ENCODE measurements around the gene AFG1L.
"Not testable (repeated sequence)": the region's sequence is repeated elsewhere in the genome, so short reads cannot be mapped to it uniquely, and the experiment has no call there.

AFG1L gene

DNA sequence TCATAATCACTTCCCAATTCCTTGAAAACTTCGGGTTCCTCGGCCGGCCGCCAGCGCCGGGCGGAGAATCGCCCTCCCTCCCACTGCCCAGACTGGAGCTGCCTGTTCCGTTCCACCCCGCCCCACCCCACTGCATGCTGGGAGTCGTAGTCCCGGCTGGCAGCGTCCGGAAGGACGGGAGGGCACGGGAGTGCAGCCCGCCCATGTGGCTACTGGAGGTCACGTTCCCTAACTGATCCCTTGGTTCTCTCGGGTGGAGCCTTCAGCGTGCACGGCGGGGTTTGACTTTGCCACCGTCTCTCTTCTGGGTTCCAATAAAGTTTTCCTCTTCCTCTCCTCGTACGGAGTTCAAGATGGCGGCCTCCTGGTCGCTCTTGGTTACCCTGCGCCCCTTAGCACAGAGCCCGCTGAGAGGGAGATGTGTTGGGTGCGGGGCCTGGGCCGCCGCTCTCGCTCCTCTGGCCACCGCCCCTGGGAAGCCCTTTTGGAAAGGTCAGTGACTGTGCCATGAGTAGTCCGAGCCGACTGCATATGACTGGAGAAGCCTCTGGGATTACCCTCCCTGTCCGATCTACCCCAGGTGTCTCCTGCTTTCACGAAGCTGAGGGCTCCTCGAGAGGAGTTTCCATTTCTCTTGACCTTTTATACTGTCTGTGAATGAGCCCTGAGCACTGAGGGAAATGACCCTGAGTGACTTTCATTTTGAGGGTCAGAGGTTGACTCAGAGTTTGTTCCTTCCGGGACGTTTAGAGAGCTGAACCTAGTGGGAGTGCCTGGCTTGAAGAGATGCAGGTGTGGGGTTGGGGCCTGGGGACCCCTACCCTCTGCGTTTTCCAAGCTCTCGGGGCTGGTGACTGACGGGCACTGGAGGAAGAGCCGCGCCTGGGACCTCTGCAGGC is at the start of gene AFG1L:
AFG1L (plus strand) TSS at position 328 of the 899 bp plus-strand sequence; CDS start at position 354, 26 bp downstream.
- DNase-seq: peak; percentile 33

GRCh38 chr6:108245095-108245494 is 49.8 kb upstream of the AFG1L start:
- DNase-seq: not testable (repeated sequence)

GRCh38 chr6:108247965-108248536 is 46.8 kb upstream of the AFG1L start:
- DNase-seq: no peak

DNA sequence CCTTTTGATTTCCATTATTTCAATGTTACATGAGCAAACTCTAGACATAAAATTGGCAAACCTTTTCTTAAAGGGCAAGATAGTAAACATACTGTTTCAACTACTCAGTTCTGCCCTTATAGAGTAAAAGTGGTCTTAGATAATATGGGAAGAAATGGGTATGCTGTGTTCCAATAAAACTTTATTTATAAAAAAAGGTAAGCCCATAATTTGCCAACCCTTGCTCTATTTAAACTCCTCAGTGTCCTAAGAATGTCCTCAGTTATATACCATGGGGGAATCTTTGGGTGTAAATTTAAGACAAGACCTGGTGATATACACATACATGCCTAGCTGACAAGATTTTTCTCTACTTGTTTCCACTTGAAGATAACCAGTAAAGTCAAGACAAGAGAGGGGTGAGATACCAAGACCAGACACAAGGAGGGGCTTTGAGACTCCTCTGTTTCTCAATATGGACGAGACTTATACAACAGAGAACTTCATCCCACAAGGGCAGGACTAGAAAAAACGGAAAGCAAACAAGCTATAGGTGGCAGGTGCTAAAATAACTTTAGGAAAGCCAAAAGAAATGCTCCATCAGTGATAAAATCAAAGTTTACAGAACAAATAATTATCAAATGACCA is 44.5 kb upstream of the AFG1L start:
- no peak for DNase-seq

- DNase-seq: no peak
Measured at GRCh38 chr6:108251252-108251651, 43.6 kb upstream of the AFG1L start.

GRCh38 chr6:108252055-108252454 is 42.8 kb upstream of the AFG1L start:
- DNase-seq: no peak

- no peak for DNase-seq
Measured at GRCh38 chr6:108253241-108253640, 41.6 kb upstream of the AFG1L start.

- DNase-seq: no peak
Measured at GRCh38 chr6:108254433-108255410, 40.1 kb upstream of the AFG1L start.

- no peak for DNase-seq
Measured at GRCh38 chr6:108260126-108260808, 34.6 kb upstream of the AFG1L start.

DNA sequence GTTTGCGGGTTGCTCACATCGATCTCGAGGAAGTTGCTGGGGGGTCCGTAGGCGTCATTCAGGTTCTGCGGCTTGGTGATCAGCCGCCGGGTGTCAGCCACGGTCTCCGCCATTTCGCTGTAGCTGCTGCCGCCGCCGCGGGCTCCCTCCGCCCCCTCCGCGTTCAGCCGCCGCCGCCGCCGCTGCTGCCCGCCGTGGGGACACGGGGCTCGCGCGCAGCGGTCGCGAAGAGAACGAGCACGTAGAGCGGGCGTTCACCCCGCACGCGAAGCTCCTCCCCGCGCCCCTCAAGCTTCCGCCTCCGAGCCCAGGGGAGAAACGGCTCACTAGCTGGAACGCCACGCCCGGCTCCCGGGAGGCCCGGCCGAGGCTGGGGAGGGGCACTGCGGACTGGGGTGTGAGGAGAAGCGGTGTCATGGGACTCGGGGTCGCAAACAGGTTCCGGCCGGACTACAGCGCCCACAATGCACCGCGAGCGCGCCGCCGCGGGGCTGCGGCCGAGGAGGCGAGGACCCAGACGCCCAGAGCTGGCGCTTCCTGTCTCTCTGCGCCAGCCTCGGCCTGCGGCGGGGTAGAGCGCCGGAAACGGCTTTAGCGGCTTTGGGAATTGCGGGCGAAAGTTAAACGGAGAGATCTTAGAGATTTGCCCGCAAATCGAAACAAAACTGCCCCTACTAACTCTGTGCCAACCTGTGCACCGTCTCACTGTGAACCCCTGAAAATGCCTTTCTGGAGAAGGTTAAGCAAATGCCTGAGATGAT is 33.9 kb upstream of the AFG1L start, which contains the start of gene SNX3:
SNX3 (minus strand) TSS at position 232 of the 761 bp plus-strand sequence; CDS start at position 113, 119 bp downstream.
- DNase-seq: peak; percentile 87

- DNase-seq: no peak
Measured at GRCh38 chr6:108263371-108263770, 31.5 kb upstream of the AFG1L start.

GRCh38 chr6:108268845-108269244 is 26.0 kb upstream of the AFG1L start:
- no peak for DNase-seq

GRCh38 chr6:108269955-108270354 is 24.9 kb upstream of the AFG1L start:
- not testable (repeated sequence) for DNase-seq

DNA sequence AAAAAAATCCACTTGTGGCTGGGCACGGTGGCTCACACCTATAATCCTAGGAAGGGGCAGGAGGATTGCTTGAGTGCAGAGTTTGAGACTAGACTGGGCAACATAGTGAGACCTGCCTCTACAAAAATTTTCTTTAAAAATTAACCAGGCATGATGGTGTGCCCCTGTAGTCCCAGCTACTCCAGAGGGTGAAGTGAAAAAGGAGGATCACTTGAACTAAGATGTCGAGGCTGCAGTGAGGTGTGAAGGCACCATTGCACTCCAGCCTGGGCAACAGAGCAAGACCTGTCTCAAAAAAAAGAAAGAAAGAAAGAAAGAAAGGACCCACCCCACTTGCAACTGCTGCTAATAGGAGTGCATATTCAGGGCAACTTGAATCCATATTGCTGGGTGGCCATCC is 20.3 kb upstream of the AFG1L start:
- DNase-seq: no peak

DNA sequence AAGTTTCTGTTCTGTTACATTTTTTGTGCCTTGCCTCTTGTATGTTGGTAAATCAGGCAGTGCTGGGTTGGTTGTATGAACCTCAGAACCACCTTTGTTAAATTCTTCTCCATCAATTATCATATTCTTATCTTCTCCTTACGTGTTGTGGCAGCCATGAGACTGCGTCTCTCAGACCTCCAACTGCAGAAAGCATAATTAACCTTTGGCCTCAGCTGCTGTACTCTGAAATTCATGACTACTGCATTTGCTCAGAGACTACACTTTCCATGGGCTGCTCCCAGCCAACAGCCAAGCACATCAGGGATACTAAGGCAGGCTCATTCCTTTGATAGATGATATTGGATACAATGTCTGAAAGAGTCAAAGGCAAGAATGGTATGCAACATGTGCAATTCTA is 18.9 kb upstream of the AFG1L start:
- DNase-seq: no peak

GRCh38 chr6:108277295-108277694 is 17.6 kb upstream of the AFG1L start:
- DNase-seq: no peak

DNA sequence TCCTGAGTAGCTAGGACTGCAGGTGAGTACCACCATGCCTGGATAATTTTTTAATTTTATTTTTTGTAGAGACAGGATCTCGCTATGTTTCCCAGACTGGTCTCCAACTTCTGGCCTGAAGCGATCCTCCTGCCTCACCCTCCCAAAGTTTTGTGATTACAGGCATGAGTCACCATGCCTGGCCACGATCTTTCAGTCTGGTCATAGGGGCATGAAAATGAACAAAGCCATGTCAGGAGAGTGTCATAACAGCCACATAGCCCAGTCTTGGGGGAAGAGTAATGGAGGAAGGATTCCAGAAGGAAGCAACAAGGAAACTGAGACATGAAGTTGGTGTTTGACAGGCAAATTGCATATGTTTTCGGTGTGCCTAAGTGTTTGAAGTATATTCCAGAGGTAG is 17.0 kb upstream of the AFG1L start:
- DNase-seq: no peak

GRCh38 chr6:108285381-108285780 is 9.5 kb upstream of the AFG1L start:
- no peak for DNase-seq

DNA sequence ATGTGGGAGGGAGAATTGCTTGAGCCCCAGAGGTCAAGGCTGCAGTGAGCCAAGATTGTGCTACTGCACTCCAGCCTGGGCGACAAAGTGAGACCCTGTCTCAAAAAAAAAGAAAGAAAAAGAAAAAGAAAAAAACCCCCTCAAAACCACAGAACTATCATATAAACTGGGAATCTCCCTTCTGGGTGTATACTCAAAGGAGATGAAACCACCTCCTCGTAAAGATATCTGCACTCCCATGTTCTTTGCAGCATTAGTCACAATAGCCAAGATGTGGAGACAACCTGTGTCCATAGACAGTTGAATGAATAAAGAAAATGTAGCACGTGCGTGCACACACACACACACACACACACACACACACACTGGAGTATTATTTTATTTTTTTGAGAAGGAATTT is 8.5 kb upstream of the AFG1L start:
- no peak for DNase-seq

DNA sequence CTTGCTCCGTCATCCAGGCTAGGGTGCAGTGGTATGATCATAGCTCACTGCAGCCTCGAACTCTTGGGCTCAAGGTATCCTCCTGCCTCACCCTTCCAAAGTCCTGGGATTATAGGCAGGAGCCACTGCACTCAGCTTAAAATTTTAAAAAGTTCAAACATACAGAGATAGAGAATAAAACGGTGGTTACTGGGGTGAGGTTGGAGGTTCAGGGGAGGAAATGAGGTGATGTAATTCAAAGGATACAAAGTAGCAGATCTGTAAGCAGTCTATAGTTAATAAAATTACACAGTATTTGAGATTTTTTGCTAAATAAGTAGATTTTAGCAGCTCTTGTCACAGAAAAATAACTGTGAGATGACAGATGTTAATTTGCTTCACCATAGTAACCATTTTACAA is 7.5 kb upstream of the AFG1L start:
- DNase-seq: no peak

DNA sequence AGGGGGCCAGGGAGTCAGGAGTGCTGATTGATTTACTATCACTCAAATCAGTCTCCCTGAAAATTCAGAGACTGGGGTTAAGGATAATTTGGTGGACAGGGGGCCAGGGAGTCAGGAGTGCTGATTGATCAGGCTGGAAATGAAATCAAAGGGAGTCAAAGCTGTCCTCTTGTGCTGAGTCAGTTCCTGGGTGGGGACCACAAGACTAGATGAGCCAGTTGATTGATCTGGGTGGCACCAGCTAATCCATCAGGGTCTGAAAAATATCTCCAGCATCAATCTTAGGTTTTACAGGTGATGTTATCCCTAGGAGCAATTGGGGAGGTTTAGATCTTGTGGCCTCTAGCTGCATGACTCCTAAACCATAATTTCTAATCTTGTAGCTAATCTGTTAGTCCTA is 6.1 kb upstream of the AFG1L start:
- no peak for DNase-seq
